Activated CD4-positive, alpha-beta T cell treated with anti-CD3 and anti-CD28 coated beads for 4 hours (primary cell): ENCODE measurements around the gene NDUFB8.

Experiments used
- DNase-seq, 2 donors: peaks; one replicate each; pipeline ENCODE4 v3.0.0-alpha.2; 2020

Gene NDUFB8

DNA sequence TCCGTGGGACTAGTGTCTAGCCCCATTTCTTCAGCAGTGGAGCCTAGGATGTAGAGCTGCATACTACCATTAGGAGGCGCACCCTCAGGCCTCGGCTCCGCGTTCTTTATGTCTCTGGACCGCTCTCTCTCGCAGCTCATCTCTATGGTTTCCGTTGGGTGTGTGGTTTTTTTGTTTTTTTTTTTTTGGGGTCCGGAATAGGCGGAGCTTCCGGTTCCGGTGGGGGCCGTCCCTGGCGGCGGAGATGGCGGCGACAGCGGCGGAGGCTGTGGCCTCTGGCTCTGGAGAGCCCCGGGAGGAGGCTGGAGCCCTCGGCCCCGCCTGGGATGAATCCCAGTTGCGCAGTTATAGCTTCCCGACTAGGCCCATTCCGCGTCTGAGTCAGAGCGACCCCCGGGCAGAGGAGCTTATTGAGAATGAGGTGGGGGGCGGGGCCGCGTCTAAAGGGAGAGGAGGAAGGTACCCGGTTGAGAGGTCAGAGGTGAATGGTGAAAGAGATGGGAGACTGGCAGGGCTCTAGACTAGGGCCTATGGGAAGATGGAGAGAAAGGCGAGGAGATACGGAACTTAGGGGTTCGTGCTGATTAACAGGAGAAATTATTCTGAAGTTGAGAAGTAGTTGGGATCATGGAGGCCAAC, 6.2 kb upstream of the NDUFB8 start, which contains the start of gene HIF1AN:
TSS of gene HIF1AN (plus strand) at position 229 of the 639 bp plus-strand sequence. CDS start at position 245, 16 bp downstream.
- peak; percentile 88 to 89 for DNase-seq

DNA sequence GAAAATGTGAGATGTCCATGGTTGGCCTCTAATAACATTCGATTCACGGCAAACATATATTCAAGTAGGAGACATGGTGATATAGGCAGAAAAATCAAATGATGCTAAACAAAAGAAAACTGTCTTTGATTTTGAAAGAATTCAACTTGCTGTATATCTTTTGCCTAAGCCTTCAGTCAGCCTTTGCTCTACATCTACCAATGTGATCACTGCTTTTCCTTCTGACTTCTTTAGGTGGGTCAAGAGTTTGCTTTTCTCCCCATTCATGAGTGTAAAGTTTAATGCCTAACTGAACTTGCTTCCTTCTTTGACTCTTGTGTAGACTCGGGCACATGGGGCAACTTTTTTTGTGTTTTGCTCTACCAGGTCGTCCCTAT, 5.7 kb upstream of the NDUFB8 start:
- no peak for DNase-seq

DNA sequence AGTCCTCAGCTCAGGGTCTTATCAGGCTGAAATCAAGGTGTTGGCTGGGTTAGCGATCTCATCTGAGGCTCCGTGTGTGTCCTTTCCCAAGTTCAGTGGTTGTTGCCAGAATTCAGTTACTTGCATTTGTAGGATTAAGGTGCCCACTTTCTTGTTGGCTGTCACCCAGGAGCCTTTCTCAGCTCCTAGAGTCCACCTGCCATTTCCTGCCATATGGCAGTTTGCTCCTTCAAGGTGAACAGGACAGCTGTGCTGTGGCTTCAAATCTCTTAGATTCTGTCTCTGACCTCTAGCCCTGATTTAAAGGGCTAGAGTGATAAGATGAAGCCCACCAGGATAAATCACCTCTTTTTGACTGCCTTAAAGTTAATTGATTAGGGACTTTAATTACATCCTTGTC, 5.1 kb upstream of the NDUFB8 start:
- no peak for DNase-seq

DNA sequence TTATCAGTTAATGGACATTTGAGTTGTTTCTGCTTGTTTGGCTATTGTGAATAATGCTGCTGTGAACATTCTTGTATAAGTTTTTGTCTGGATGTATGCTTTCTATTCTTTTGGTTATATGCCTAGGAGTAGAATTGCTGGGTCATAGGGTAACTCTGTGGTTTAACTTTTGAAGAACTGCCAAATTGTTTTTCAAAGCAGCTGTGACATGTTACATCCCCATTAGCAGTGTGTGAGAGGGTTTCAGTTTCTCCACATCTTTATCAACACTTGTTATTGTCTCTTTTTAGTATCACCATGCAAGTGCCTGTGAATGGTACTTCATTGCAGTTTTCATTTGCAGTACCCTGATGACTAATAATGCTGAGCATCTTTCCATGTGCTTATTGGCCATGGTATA, 2.1 kb upstream of the NDUFB8 start:
- DNase-seq, result no peak

DNA sequence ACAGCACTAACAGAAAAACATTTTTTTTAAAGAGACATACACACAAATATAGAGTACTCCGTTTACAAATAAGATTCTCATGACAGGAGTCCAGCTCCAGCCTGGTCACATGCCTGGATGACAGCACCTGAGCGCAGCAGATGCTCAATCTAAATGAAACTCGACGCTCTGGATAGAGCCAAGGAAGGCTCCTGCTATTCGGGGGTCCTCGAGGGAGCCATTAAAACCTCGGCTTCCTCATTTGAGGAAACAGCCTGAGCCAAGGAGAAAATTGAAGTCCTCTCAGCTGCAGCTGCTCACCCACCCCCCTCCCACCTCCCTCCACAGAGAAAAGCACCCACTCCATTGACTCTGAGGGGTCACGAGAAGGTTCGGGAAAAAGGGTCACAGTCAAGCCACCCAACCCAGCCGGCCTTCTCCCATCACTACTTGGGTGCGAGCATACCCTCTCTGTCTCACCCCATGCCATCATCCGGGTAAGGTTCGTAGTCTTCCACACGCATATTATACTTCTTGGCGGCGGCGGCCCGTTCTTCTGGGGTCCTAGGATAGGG, 673 bp downstream of the NDUFB8 start:
- DNase-seq, result no peak

DNA sequence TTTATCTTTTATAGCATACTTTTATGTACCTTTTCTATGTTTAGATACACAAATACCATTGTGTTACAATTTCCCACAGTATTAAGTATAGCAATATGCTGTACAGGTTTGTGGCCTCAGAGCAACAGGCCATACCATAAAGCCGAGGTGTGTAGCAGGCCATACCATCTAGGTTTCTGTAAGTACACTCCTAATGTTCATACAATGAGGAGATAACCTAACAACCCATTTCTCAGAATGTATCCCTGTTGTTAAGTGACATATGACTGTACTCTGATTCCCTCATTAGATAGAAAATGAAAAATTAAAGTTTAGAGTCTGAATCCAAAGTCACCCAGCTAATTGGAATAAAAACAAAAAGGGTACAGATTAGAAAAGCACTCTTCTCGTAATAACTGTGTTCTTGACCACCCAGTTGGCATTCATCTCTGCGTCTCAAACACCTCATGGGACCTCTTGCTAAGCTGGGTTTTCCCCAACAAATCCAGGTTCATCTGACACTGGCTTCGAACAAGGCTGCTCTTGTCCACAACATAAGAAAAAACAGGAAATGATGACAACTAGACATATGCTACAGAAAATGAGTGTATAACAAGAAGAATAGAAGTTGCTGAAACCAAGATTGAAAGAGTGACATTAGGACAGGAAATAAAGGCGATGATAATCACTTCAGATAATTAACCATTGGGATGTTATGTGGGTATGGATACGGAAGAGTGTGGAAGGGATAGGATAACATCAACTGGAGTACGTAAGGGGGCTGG, 1.4 kb downstream of the NDUFB8 start:
- DNase-seq, result peak in 1 of 2 donors; percentile 22

DNA sequence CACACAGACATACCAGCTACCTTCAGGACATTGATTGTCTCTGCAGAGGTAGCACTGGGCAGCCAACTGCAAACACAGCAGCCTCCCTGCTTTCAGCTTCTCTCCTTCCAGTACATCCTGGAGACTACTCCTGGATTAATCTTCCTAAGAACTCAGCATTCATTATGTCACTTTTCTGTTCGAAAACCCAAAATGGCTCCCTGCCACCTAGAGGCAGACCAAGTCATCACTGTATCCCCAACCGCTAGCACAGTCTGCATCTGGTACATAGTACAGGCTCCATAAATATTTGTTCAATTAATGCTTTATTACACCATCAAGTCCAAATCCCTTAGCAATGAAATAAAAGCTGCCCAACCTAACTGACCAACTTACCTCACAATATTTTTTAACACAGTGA, 5.0 kb downstream of the NDUFB8 start:
- no peak for DNase-seq

DNA sequence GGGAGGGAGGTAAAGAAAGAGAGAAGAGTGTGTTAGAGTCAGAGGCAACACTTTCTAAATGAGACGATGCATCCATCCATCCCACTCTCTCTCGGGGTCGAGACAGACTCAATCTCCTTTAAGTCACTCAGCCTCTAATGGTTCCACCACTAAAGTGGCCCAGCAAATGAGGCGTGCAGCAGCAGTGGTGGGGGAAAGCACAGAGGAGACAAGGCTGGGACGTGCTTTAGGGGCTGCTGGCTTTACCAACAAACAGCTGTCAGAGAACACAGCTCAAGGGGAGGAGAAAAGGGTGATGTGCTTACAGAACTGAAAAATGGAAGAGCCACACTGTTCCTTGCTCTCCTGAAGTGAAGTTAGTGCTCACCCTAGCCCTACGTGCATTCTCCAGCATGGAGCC, 5.5 kb downstream of the NDUFB8 start:
- DNase-seq, result no peak

DNA sequence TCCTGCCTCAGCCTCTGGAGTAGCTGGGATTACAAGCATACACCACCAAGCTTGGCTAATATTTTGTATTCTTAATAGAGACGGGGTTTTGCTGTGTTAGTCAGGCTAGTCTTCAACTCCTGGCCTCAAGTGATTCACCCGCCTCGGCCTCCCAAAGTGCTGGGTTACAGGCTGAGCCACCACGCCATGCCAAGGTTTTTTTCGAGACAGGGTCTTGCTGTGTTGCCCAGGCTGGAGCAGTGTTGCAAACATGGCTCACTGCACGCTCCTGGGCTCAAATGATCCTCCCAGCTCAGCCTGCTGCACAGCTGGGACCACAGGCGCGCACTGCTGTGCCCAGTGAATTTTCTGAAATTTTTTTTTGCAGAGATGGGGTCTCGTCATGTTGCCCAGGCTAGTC, 6.7 kb downstream of the NDUFB8 start:
- no peak for DNase-seq

DNA sequence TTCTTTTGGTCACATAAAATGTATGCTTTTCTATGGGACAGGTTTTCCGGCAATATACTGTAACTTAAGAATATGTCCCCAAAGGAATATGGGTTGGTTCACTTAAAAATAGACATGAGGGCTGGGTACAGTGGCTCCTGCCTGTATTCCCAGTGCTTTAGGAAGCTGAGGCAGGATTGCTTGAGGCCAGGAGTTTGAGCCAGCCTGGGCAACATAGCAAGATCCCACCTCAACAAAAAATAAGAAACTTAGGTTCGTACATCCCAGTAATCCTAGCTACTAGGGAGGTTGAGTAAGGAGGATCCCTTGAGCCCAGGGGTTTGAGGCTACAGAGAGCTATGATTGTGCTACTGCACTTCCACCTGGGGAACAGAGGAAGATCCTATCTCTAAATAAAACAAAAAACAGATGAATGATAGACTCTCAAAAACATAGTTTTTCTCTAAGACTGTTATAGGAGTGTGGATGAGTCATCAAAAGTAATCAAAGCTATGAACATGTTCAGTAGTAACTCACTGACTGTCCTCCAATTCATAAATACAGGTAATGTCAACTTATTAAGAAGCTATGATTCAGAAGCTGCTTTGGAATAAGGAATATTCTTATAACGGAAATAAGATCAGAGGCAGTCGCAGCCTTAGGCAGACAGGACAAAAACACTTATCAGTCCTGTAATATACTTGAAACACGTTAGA, 7.4 kb downstream of the NDUFB8 start:
- no peak for DNase-seq

DNA sequence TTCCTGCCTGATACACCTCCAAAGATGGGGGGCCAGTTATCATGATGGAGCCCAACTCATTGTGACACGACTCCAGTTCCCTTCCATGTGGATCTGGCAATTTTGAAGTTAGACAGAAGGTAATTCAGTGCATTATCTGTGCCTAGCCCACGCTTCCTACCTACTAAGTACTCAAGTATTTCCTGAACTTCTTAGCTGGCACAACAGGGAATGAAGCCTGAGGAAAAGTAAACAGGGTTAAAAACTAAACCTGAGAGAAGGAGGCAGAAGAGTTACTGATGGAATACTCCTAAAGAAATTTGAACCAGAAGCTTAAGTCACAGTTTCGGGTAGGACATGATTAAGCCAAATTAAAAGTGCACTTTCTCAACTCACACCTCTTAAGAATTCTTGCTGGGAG, 8.9 kb downstream of the NDUFB8 start:
- no peak for DNase-seq

DNA sequence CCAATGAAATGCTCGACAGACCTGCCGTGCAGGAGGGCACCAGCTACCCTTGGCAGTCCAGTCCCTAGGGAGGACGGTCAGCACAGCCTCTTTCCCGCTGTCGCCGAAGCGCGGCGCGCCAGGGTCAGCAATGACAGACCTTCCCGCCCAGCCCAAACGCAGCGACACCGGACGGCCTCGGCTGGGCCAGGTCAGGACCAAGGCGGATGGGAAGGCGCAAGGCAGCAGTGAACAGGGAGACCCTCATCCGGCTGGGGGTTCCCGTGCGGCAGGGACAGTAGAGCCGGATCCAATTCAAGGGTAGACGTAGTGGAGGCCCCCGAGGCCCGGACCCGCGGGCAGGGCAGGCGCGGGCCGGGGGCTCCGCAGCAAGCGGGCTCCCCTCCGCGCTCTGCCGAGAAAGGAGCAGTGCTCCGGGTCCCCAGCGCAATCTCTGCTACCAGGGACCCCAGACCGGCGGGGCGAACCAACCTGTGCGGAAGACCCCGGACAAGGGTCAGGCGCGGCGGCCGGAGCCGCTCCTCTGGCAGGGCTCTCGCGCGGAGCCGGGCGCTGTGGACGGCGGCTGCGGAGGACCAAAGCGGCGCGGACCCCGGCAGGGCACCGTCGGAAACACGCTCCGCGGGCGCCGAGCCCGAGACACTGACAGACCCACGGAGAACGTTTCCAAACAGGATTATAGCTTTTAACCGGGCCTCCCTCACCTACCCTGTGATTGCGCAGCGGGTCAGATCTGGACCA, 10.2 kb downstream of the NDUFB8 start, which contains the start of gene SEC31B:
TSS of gene SEC31B (minus strand) at position 551 of the 741 bp plus-strand sequence. CDS start 2,909 bp downstream, outside the sequence.
- no peak for DNase-seq

DNA sequence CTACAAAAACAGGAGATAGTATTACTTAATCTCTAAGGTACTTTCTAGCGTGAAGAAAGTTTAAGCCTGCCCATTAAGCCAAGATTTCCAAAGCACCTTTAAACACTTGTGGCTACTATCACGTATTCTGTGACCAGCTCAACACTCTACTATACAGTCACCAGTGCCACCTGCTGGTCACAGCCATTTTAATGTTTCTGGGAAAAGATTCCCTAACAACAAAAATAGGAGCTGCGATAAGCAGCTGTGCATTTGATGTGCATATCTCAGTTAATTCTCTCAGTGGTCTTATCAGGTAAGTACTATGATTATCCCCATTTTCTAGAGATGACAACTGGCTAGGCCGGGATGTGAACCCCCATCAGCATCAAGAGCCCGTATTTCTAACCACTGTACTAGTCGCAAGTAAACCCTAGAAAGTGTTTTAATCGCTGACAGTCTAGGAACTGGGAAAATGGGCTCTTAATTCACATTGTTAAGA, 10.9 kb downstream of the NDUFB8 start:
- peak; percentile 53 to 71 for DNase-seq

DNA sequence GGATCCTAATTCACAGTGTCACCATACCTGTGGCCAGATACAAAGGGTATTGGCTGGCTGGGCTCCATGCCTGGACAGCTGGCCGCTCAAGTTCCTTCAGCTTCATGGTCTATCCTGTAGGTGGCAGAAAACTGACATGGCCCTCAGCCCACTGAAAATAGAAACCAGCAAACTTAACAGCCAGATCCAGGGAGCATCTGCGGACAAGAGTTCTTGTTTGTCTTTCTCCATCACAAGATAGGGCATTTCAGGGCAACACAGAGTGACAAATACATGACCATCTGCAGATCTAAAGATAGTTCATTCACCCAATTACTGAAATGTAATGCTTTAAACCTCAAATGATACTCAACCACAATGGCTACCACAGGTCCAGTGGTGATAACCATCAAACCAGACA, 12.8 kb downstream of the NDUFB8 start:
- no peak for DNase-seq

DNA sequence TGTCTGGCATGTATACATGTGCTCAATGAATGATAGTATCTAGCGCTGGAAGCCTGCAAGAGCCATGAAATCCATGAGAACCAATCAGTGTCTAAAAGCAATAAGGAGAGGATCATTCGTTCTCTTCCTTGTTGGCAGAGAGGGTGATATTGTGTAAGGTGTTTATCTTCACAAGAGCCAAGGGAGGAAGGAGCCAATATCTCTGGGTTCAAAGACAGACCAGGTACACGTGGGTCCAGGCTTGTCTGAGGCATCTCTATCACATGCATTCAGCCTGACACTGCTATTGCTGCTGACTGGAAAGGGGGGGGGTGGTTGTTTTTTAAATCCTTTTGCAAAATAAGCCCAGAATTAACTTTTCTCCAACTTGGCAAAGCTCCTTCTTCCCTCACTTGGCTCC, 14.1 kb downstream of the NDUFB8 start:
- no peak for DNase-seq

DNA sequence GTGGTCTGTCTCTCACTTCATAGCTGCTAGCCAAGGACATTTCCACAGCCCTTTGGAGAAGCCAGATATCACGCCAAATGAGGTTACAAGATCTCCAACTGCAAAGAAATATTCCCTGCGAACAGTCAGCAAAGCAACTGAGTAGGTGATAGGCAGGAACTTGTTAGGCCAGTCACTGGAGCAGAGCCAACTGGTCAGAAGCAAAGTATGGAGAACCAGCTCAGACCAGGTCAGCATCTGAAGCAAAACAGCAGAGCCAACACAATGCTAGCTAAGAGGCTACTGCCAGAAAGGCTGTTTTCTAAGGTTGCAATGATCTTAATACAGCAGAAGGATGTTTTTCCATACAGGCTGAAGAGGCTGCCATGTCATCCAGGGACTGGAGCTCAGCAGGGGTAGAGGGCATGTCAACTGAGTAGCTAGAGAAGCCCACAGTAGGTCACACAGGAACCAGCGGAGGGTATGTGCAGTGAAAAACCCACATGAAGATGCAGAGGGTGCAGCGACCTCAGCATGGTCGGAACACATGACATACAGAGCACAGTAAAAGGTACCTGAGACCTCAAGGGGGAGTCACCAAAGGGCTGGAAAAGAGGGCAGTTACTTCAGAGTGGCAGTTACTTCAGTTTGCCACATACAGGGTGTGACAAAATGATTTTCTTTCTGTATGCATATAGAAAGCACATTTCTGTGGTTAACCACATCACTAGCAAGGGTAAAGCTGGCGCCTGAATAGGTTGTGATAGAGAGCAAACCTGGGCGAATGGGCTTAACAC, 18.9 kb downstream of the NDUFB8 start:
- peak; percentile 61 to 68 for DNase-seq

DNA sequence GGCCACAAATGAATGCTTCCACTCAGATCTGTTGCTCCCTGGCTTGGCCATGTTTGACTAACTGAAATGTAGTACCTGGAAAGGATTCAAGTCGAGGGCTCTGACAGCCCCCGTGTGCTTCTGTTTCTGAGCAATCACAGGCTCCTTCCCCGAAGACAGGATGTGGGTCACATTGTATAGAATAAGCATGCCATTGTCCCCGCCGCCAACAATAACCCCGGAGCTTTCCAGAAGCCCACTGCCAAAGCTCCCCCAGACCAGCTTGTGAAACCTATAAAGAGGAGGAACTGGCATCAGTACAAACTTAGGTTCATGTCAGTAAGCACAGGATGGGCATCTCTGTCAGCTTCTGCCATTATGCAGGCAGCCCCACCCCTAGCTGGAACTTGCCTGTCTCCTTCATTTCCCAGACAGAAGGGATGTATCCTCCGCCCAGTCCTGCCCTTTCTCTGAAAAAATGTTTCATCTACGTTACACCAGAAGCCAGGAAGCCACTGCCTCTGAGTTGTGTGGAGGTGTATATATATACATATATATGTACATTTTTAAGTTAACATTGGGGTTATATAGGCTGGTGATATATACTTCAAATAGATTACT, 20.3 kb downstream of the NDUFB8 start:
- peak; percentile 59 to 63 for DNase-seq

DNA sequence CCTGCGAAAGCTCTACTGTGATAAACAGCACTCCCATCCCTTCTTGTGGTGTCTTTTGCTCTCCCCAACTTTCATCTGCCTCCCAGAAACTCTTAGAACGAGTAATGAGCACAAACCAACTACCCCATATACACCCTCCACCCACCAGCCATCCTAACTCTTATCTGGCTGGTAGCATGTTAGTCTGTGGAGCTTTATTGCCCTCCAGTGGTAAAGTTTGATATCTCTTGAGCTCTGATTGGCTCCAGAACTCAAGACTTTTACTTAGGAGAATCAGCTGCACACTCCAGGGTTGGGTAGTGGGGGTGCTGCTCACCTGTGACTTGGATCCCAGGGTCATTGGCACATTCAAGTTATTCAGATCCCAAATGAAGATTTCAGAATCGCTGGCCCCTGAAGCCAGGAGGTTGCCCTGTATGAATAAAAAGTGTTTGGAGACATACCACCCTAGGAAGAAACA, 20.9 kb downstream of the NDUFB8 start:
- peak; percentile 54 for DNase-seq

DNA sequence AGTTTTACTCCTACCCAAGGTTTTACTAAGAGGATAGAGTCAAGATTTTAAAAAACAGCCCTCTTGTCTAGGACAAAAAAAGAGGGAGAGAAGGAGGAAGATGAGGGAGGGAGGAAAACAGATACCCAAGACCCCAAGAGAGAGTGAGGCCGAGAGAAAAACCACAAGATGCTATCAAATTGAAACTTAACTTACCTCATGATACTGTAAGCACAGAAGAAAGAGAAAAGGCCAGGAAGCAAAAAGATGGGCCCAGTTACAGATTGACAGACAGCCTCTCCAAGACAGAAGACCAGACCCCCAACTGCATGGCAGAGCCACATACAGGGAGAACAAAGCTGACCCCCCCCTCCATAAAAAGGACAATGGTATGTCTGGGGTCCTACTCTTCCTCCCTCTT, 21.4 kb downstream of the NDUFB8 start:
- no peak for DNase-seq

DNA sequence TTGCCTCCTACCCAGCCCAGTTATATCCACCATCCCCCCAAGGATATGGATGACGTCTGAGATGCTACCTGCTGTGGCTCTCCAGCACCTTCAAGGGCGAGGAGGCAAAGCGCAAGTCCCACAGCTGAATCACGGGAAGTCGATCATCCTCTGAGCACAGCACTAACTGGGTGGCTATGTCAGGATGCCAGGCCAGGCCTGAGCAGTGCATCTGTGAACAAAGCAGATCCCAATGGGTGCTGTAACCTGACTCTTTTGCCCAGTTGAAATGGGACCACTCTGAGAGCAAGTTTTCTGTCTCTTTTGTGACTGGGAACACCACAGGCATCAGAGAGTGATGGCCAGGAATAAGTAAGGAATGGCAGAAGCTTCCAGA, 22.3 kb downstream of the NDUFB8 start:
- no peak for DNase-seq
